Right atrium auricular region (tissue), 2 donors: ENCODE results near the gene PRPF8. TPM values are rescaled to one million over a fixed set of nuclear protein-coding genes. Genes with fewer than 3 reads are reported as not detected.

Experiments used
- DNase-seq: peaks from one replicate; pipeline ENCODE4 v3.0.0-alpha.2; 2019; ENCODE audit warnings: low spot score
- H3K27ac ChIP-seq, 2 donors: fragments of 200-600 bp; sonication (generic); 1 replicate in 1 of 2; 2 replicates in 1 of 2; pipeline ENCODE4 v1.5.1; 2016 to 2019
- H3K27me3 ChIP-seq, 2 donors: fragments of 200-600 bp; sonication (generic); one replicate each; pipeline versions ENCODE4 v1.5.1 to v1.6.0; 2017 to 2019
- H3K36me3 ChIP-seq: fragments of 200-600 bp; sonication (generic); one replicate; pipeline ENCODE4 v1.5.1; 2016
- H3K4me1 ChIP-seq, 2 donors: fragments of 200-600 bp; sonication (generic); one replicate each; pipeline versions ENCODE4 v1.5.1 to v1.6.0; 2017 to 2019
- H3K4me3 ChIP-seq, 2 donors: fragments of 200-600 bp; sonication (generic); 1 replicate in 1 of 2; 2 replicates in 1 of 2; pipeline ENCODE4 v1.5.1; 2017 to 2019; ENCODE audit warnings: mild to moderate bottlenecking in 1 of 2, moderate library complexity in 1 of 2
- H3K9me3 ChIP-seq, 2 donors: fragments of 200-600 bp; sonication (generic); one replicate each; pipeline ENCODE4 v1.5.1; 2019
- total RNA-seq, 2 donors: library from RNA; depleted of rRNA; stranded (reverse); fragments of >200 nt; gene quantifications; one replicate each; pipeline ENCODE4 v1.1.0, GENCODE V29; 2016
- TF ChIP-seq, protein P1 (sequence below), 2 donors: fragments of 200-600 bp; sonication (generic); IDR thresholded peaks; one replicate each; pipeline ENCODE4 v1.5.1; 2019; ENCODE audit warnings: antibody characterized with exemption in 2 of 2

The PRPF8 gene
- total RNA-seq, 2 donors from 2014 or later: 90.1 to 144 TPM

- TF ChIP-seq, protein P1, sequence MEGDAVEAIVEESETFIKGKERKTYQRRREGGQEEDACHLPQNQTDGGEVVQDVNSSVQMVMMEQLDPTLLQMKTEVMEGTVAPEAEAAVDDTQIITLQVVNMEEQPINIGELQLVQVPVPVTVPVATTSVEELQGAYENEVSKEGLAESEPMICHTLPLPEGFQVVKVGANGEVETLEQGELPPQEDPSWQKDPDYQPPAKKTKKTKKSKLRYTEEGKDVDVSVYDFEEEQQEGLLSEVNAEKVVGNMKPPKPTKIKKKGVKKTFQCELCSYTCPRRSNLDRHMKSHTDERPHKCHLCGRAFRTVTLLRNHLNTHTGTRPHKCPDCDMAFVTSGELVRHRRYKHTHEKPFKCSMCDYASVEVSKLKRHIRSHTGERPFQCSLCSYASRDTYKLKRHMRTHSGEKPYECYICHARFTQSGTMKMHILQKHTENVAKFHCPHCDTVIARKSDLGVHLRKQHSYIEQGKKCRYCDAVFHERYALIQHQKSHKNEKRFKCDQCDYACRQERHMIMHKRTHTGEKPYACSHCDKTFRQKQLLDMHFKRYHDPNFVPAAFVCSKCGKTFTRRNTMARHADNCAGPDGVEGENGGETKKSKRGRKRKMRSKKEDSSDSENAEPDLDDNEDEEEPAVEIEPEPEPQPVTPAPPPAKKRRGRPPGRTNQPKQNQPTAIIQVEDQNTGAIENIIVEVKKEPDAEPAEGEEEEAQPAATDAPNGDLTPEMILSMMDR (IDR thresholded peaks at IDR 0.05): no peak
- no peaks in the 10 kb centered on the region for H3K4me1 ChIP-seq
- H3K9me3 ChIP-seq: no peaks in the 10 kb centered on the region
- no peak overlapping the region for H3K27ac ChIP-seq
- H3K27me3 ChIP-seq: no peaks in the 10 kb centered on the region
- peaks cover 11% of the 10 kb centered on the region for H3K36me3 ChIP-seq
- H3K4me3 ChIP-seq: no peak overlapping the region
- DNase-seq: no peak
Measured at GRCh38 chr17:1636732-1637285, 47.9 kb downstream of the PRPF8 start.

- H3K4me1 ChIP-seq: no peaks in the 10 kb centered on the region
- no peaks in the 10 kb centered on the region for H3K27me3 ChIP-seq
- H3K9me3 ChIP-seq: no peaks in the 10 kb centered on the region
- H3K36me3 ChIP-seq: peaks cover 11% of the 10 kb centered on the region
- H3K27ac ChIP-seq: no peak overlapping the region
- H3K4me3 ChIP-seq: no peak overlapping the region
- no peak for DNase-seq
- TF ChIP-seq, protein P1 (IDR thresholded peaks at IDR 0.05): no peak
Measured at GRCh38 chr17:1635675-1636465, 48.8 kb downstream of the PRPF8 start.

DNA sequence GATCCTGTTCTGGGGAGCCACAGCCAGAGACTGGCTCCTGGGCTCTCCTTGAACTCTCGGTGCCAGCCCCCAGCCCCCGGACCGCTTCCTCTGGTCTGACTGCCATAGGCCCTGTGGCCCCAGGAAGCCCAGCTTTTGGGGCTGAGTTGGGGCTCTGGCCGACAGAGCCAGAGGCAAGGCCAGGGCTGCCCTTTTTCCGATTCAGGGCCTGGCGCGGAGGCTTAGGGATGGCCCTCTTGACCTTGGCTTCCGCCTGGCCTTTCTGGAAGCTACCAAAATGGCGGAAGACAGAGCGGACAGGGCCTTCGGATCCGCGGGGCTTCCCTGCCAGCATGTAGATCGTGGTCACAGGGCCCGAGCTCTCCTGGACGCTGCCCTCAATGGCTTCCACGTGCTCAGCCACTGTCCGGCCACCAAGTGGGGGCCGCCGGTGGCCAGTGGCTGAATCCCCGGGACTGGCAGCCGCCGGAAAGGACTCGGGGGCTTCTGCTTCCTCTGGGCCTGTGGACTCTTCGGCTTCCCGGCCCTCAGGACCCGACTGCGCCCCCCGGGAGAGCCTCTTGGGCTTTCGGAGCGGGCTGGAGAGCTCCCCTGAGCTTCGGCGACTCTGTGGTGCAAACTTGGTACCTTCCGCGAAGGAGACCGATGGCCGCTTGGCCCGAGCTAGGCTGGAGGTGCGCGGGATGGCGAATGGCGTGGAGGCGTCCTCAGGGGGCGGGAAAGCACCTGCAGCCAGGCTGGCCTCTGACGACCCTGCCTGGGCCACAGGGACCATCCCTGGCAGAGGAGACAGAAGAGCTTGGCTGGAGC is 49.6 kb downstream of the PRPF8 start:
- H3K9me3 ChIP-seq: no peaks in the 10 kb centered on the region
- H3K27ac ChIP-seq: no peak overlapping the region
- no peak overlapping the region for H3K4me3 ChIP-seq
- TF ChIP-seq, protein P1 (IDR thresholded peaks at IDR 0.05): no peak
- H3K4me1 ChIP-seq: peaks cover 0 to 3% of the 10 kb centered on the region in 2 donors
- DNase-seq: no peak
- H3K27me3 ChIP-seq: no peaks in the 10 kb centered on the region
- H3K36me3 ChIP-seq: peaks cover 11% of the 10 kb centered on the region

DNA sequence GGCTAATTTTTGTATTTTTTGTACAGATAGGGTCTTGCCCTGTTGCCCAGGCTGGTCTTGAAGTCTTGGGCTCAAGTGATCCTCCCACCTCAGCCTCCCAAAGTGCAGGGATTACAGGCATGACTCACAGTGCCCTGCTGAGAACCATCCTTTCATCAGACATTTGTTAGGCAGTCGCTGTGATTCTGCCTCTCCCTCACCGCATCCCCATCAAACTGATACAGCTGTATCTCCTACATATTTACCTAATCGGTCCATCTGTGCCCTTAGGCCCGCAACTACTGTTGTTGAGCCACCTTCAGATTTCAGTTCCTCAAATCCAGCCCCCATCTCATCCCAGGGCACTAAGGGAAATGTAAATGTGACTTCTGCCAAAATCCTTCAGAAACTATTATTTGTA is 54.0 kb downstream of the PRPF8 start:
- peaks cover 0 to 21% of the 10 kb centered on the region in 2 donors for H3K4me1 ChIP-seq
- H3K27ac ChIP-seq: no peak overlapping the region
- DNase-seq: no peak
- H3K36me3 ChIP-seq: peaks cover 7% of the 10 kb centered on the region
- H3K27me3 ChIP-seq: no peaks in the 10 kb centered on the region
- TF ChIP-seq, protein P1 (IDR thresholded peaks at IDR 0.05): no peak
- no peaks in the 10 kb centered on the region for H3K9me3 ChIP-seq
- H3K4me3 ChIP-seq: no peak overlapping the region

DNA sequence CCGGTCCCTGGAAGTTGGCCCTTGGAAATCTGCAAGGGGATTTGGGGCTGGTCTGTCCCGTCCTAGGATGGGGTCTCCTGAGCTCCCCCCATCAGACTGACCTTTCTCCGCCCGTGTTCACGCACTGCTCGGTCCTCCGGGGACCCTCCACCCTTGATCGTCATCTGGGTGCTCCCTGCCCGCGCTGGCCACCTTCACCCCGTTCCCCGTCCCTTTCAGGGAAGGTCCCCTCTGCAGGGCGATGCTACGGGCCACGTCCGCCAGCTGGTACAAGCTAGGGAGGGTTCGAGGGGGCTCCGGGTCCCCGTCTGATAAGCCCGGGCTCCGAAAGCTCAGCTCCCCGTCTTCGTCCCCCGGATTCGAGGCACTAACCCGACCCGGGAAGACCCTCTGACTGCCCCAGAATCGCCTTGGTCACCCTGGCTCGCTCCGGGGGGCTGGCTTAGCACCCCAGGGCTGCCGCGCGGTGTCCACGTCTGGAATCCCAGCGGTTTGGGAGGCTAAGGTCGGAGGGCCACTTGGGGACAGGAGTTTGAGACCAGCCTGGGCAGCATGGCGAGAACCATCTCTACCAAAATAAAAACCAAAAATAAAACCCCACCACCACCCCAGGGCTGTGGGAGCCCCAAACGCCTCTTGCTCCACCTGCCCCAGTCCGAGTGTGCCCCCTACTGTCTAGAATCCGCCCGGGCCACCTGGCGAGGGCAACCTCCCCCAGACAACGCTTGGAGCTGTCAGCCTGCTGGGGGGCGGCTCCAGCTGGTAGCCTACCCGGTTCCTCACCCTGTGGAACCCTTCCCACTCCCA is 55.0 kb downstream of the PRPF8 start:
- Histone ChIP-seq H3K27ac (peak overlapping the region; percentile 81 to 94), H3K27me3 (no peaks in the 10 kb centered on the region), H3K9me3 (no peaks in the 10 kb centered on the region), H3K4me1 (peaks cover 0 to 21% of the 10 kb centered on the region in 2 donors), H3K4me3 (peak overlapping the region; percentile 55 to 83), H3K36me3 (peaks cover 1% of the 10 kb centered on the region)
- DNase-seq: peak; percentile 65
- TF ChIP-seq, protein P1 (IDR thresholded peaks at IDR 0.05): peak; percentile 45 to 75
